DLD1 (cell line): ENCODE measurements around the gene PIGA.
"Not testable (repeated sequence)": the region's sequence is repeated elsewhere in the genome, so short reads cannot be mapped to it uniquely, and the experiment has no call there.

Experiments used
- in situ Hi-C: cut with HindIII; loops from 2 replicates; pipeline ENCODE4 v1.10.0; 2017; ENCODE audit warnings: low sequenced_read_pairs

The PIGA gene

DNA sequence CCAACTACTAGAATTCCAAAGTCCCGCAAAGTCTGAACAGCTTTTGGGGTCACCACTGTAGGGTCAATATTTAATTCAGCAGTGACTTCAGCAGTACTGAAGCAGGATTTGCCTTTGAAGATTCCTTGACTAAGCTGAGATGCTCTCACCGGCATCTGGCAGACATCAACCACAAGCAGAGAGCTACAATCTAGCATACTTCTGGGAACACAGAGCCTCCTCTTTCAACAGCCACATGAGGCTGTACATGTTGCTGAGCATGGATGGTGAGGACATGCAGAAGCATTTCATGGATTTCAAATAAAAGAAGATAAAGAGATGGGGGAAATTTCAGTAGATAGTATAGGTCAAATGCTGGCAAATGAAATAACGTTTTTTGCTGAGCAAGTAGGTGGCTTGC lies 13.3 kb downstream of the PIGA start:
- in situ Hi-C loops = no loop called here

DNA sequence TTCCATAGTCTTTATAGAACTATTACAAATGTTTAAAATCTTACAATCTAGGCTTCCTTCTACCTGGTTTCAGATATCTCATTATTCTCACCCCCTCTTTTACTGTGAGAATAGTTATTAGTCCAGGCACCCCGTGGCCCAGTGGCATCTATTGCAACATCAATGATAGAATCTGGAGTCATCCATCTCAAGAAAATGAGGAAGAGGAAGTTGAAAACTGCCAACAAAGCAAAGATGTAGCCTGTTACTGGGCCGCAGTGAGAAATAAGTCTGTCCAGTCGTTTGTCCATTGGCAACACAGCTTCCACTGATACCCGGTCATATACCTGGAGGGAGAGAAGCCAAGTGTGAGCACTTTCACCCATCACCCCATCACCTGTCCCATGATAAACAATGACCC lies 13.9 kb downstream of the PIGA start:
- in situ Hi-C loops = no loop called here

DNA sequence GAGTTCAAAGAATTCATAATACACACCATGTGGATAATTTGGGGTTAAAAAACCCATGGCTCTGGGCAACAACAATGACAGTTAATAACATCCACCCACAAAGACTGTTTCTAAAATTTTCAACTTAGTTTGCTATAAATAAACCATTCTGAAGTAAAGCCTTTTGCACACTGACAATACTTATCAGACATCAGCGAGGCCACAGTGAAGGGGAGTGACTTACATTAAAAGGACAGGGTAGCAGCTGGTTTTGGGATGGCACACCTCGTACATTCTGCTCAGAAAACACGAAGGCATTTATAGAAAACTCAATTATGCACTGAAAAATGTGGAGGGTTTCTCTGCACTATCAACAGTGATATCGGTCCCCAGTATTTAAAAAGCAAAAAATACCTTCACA lies 15.0 kb downstream of the PIGA start:
- in situ Hi-C loops = no loop called here

DNA sequence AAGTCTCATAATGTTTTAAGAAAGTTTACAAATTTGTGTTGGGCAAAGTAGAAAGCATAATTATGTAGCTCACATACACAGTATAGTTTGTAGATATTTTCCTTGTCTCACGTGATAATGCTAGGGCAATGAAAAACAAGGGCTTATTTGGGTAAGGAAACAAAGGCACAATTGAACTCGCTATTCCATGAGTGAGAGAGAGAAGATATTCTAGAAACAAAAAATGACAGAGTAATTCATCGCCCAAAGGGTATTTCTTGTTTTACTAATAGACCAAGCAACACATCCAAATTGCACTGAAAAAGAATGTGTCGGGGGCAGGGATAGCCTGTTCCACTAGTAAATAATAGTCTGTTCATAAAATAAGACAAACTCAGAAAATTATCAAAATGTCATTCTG lies 16.2 kb downstream of the PIGA start:
- in situ Hi-C loops = no loop called here

DNA sequence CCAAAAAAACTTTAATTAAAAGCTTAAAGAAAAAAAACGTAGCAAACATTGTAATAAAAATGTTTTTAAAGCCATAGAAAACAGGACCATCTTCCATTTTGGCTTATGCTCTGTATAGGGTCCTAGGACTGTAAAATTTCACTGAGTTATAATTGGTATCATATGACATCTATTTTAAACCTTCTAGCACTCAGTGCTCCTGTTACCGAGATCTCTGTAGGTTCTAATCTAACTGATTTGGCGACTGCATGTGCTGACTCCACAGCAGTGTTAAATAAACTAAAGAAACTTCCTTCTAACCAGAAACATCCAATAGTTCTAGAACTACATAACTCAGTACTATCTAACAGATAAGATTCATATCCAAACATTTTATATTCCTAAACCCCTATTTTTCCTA lies 19.8 kb downstream of the PIGA start, which contains the start of gene ASB11:
Gene ASB11 (minus strand): TSS at position 132 of the 400 bp plus-strand sequence. CDS start 35 bp downstream, at position 97.
- in situ Hi-C loops = no loop called here

DNA sequence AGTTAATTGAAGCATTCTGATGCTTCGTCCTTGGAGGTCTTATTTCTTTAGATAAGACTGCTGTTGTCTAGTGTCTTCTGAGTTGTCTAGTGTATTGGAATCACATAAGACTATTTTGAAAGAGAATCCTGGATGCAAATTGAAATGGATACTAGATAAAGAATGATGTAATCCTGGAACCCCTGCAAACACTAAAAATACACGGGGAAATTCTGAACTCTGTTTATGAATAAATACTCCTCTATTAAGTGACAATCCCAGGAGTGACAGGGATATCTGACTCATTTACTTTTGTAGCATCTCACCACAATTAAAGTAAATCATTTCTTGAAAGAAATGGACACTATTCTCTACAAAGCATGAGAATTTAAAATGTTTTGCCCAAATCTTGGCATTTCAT lies 20.9 kb downstream of the PIGA start:
- in situ Hi-C loops = no loop called here

DNA sequence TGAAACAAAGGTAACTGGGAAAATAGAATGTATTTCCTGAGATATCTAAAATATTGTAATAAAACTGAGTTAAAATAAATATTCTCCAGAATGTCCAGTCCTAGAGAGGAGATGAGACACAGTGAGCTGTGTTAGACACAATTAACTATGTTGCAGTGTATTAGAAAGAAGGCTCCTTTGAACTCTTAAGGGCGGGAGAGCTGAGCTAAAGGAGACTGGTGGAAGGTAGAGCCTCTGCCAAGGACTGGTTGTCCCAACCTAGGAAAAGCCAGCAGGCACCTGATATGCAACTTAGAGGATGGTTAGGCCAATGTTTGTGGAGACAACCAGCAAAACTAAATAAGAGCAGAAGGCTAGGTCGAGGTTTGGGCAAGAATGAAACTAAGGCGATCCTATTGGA lies 24.2 kb downstream of the PIGA start:
- in situ Hi-C loops = no loop called here

DNA sequence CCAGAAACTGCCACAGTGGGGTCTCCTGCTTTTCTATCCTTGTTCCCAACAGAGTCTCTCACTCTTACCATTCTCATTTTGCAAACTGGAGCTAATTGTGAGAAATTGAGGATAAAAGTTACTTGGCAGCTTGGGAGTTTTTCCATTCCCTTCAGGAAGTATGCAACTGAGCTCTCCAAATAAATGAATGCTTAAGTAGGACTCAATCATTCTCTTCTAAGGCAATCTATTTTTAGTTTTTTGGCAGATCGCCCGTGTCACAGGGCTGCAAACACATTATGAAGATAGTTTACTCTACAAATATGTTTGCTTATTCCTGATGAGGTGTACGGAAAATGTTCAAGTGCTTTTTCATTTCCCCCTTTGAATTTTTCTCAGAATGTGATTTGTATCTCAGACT lies 25.2 kb downstream of the PIGA start:
- in situ Hi-C loops = no loop called here

DNA sequence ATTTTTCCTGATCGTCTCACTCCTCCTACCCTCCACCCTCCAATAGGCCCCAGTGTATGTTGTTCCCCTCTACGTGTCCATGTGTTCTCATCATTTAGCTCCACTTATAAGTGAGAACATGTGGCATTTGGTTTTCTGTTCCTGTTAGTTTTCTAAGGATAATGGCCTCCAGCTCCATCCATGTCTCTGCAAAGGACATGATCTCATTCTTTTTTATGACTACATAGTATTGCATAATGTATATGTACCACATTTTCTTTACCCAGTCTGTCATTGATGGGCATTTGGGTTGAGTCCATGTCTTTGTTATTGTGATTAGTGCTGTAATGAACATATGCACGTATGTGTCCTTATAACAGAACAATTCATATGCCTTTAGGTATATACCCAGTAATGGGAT lies 29.4 kb downstream of the PIGA start:
- in situ Hi-C loops = not testable (repeated sequence)

DNA sequence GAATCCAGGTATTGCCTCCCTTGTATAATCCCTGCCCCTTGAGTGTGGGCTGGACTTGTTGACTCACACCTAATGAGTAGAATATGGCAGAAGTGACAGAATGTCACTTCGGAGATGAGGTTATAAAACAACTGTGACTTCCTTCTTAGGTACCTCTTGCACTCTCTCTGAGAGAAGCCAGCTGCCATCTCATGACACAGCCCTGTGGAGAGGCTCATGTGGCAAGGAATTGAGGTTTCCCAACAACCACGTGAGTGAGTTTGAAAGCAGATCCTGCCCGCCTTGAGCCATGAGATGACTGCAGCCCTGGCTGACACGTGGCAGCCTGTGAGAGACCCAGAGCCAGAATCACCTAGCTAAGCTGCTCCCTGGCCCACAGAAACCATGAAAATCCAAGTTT lies 33.4 kb downstream of the PIGA start:
- in situ Hi-C loops = no loop called here

DNA sequence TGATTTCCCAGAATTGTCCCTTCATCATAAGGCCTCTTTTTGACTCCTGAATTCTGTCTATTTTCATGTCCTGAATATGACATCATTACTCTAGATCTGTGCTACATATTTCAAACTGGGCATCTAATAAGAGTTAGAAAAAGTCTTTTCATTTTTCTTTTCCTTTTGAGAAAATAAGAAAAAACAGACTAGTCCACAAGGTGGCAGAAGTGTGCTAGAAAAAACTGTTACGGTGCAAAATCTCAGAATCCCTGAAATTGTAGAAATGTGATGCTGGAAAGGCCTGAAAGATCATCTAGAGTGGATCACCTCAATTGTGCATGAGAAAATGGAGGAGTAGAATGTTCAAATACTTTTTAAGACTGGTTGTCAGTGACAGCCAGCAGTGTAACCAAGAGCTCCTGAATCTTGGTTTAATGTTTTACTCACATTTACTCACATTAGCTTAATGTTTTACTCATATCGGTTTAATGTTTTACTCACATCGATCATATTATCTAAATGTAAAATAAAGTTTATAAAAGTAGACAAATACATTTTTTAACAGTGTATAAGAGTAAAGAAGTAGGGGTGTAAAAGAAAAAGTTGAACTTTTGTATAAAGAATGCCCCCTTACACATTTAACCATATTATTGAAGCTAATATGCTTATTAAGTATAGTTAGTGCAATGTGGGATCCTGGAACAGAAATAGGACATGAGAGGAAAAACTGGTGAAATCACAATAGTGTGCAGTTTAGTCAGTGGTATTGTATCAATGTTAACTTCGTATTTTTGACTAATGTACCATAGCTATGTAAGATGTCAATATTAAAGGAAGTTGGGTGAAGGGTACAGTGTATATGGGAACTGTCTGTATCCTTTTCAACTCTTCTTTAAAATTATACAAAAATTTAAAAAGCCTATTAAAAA lies 35.1 kb downstream of the PIGA start:
- in situ Hi-C loops = no loop called here

DNA sequence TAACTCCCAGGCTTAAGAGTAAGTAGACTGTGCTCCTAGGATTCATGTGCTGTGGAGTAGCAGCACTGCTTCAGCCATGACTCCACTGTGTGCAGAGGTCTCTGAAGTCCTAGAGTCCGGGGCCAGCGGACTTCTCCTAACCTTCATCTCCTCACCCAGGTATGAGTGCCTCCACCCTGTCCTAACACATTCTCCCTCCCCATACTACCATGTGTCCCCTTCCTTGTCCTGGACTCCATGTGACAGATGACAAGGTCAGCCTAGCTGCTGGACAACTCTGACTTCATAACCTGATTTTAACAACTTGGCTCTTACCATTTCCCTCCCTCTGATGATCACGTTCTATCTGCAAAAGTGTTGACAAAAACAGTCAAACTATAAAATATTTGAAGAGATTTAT lies 36.5 kb downstream of the PIGA start:
- in situ Hi-C loops = no loop called here

DNA sequence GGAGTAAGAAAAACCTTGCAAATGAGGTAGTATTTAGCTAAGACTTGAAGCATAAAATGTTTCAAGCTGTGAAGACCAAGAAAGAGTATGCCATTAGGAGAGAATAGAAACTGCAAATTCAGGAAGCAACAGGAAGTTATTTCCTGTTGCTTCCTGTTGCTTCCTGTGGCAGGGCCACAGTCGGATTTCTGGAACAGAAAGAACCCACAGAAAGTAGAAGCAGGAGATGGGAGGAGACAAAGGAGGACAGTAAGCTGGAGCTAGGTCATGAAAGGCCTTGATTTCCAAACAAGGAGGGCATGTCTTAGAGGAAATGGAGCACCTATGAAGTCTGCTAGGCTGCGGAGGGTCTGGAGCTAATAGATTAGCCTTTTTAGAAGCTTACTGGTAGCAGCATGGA lies 37.1 kb downstream of the PIGA start:
- in situ Hi-C loops = no loop called here

DNA sequence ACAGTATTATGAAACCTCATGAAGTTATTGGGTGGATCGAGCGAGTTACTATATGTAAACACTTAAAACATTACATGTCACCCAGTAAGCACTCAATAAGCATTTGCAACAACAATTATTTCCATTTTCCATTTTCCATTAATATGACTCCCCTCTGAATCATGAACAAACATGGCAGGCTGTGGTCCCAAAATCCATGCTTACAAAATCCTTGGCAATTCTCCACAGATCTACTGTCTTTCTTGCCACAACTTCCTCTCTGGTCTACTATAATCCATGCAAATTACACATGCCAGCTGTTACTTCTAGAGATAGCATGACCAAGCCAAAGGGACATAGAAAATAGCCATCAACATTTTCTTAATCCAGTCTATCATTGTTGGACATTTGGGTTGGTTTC lies 41.9 kb downstream of the PIGA start:
- in situ Hi-C loops = no loop called here

DNA sequence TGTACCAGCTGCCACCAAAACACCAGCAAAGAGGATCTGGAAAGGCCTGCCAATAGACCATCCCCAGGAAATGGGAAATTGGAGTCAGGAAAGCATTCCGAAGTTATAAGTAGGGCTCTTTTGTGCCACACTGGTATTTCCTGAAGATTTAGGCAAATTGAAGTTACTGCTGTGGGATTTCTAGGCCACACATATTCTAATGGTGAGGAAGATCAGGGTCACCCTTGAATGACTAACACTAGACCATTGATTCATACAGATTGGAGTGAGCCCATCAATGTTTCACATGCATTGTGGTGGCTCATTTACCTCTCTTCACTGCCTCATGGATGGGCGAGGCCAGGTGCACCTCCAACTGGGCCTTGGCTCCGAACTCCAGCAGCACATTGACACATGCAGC lies 42.5 kb downstream of the PIGA start:
- in situ Hi-C loops = no loop called here

DNA sequence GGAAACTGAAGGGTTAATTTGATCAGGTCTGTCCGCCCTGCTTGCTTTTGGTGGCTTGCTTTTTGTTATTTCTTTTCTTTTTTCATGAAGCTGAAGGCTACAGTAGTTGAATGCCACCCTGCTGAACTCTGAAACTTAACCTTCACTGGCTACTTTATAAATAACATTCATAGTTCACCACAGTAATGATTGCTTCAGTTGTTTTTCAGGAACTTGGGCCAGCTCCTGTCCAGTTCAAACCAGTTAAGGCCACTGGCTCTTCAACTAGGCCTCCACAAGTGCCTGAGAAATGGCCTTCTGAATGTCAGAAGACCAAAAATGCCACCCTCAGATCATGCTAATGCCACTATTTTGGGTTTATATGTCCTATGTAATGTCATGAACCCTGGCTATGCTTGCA lies 57.7 kb downstream of the PIGA start:
- in situ Hi-C loops = no loop called here

DNA sequence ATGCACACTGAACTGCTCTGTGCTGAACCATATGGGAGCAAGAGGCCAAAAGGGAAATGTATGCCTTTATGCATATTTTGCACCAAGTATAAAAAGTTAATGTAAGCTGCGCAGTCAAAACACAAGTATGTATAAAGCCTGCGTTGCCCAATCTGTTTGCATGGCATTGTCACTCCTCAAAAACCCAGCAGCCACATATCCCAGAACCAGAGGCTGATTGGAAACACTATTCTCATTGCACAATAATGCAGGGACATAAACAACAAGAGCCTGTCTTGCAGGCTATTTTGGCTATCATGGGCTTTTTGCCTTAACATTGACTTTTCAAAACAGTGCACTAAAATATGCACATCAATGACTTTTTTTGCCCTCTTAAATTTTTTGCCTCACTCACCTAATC lies 60.4 kb downstream of the PIGA start:
- in situ Hi-C loops = no loop called here

DNA sequence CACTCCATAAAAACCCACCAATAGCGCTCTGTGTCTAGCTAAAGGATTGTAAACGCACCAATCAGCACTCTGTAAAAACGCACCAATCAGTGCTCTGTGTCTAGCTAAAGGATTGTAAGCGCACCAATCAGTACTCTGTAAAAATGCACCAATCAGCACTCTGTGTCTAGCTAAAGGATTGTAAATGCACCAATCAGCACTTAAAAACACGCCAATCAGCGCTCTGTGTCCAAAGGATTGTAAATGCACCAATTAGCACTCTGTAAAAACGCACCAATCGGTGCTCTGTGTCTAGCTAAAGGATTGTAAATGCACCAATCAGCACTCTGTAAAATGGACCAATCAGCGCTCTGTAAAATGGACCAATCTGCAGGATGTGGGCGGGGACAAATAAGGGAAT lies 62.0 kb downstream of the PIGA start:
- in situ Hi-C loops = not testable (repeated sequence)

DNA sequence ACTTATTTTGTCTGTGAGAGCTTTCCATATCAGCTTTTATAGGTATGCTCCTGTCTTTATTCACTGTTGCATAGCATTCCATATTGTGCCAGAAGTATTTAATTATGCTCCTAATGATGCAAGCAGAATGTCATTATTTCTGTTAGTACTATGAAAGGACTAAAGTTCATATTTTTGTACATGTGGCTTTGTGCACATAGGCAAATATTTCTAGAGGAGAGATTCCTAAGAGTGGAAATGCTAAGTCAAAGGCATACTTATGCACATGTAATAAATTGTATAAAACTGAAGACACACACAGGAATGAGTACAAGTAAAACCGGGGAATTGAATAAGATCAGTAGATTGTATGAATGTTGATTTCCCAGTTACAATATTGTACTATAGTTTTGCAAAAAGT lies 63.6 kb downstream of the PIGA start:
- in situ Hi-C loops = no loop called here

DNA sequence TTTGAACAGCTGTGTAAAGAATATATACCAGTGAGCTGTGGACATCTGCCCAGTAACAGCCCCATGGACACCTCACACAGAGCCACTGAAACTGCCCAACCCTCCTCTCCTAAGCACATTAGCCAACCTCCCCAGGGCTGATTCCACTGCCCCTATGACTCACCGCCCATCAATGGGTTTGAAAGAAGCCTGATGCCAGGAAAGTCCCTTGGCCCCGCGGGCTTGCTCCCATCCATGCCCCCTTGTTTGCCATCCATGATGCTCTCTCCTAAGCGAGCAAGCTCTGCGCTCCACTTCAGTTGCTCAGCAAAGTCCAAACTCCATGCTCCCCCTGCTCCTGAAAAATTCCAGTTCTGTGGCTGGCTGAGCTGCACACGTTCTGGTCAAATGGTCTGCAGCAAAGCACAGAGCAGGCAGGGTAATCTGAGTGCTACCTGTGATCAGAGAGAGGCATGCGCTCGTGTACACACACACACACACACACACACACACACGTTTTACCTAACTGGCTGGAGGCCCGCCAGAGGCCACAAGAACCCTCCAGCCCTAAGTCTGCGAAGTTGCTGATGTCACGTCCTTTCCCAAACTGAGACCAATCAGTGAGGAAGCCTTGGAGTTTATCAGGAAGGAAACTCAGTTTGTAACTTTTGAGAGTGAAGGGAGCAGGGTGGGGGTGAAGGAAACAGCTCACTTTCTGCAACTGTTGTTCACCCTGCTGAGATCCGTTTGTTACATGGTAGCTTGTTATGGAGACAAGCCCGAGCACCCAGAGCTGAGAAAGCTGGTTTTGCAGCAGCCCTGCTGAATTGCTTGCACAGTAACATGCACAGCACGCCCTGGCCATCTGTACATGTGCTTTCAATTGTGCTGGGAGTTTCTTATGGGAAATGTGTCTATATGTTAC lies 65.5 kb downstream of the PIGA start, which contains the start of gene ASB9:
Gene ASB9 (minus strand): TSS at position 466 of the 904 bp plus-strand sequence. CDS start 209 bp downstream, at position 257.
- in situ Hi-C loops = no loop called here
